ENCODE results near the gene ZNF445.

Gene ZNF445

DNA sequence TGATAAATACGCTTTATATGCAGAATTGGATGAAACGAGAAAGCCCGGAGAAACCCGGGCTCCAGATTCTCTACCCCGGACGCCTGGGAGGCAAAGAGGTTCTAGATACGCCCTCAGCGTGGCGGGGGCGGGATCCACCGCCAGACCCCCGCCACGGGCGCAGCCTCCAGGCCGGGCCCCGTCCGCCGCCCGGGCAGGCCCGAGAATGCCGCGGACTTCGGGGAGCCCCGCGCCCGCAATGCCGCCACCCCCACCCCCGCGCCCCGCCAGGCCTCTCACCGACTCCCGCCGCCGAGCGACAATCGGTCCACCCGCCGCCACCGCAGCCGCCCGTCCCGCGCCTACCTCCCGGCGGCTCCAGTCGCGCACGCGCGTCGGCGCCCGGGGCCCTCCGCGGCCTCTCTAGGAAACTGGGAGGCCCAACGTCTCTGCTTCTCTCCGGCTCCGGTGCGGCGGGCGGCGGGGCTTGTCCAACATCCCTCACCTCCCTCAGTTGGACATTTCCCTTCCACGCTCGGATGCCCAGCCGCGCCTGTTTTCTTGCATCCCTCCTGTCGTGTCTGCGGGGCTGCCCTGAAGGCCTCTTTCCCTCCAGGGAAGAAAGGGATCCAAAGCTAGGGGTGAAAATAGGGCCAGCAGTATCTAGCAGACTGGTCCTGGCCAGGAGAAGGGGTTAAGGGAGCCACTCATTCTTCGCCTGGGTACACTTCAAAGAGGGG, at the start of gene ZNF445:
TSS of gene ZNF445 (minus strand) at position 359 of the 719 bp plus-strand sequence. CDS start 22,121 bp downstream, outside the sequence.
- TF ChIP-seq, protein P1, sequence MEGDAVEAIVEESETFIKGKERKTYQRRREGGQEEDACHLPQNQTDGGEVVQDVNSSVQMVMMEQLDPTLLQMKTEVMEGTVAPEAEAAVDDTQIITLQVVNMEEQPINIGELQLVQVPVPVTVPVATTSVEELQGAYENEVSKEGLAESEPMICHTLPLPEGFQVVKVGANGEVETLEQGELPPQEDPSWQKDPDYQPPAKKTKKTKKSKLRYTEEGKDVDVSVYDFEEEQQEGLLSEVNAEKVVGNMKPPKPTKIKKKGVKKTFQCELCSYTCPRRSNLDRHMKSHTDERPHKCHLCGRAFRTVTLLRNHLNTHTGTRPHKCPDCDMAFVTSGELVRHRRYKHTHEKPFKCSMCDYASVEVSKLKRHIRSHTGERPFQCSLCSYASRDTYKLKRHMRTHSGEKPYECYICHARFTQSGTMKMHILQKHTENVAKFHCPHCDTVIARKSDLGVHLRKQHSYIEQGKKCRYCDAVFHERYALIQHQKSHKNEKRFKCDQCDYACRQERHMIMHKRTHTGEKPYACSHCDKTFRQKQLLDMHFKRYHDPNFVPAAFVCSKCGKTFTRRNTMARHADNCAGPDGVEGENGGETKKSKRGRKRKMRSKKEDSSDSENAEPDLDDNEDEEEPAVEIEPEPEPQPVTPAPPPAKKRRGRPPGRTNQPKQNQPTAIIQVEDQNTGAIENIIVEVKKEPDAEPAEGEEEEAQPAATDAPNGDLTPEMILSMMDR (IDR thresholded peaks at IDR 0.05; ENCODE audit: control extremely low read depth, extremely low read depth, low read depth, missing control alignments): no peak
- POLR2A ChIA-PET: interaction anchor here (0.6 kb wide), 1 partner anchor 34 kb away, joined by 3 read pairs; no protein-coding TSS in a partner anchor
- peak; percentile 89 for DNase-seq (ENCODE audit: extremely low spot score)
- CTCF ChIA-PET: interaction anchor here (0.7 kb wide), 1 partner anchor 34 kb away, joined by 3 read pairs; no protein-coding TSS in a partner anchor

DNA sequence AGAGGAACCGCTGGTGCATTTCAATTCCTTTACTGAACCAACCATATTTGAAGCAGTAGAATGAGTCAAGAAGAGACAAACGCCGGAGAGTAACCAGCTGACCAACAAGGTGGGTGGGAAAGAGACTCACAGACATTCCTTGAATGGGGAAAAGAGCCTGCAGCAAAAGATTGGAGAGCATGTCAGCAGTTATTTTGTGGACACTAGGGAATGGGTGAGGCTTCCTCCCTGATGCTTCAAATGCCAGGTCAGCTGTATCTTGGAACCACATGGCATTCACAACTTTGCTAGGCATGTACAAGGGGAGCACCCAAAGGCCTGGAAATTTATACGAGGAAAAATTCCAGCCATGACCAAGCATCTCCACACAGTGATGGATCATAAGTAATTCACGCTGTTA, 47.6 kb upstream of the ZNF445 start:
- TF ChIP-seq, protein P1 (IDR thresholded peaks at IDR 0.05; ENCODE audit: control extremely low read depth, extremely low read depth, low read depth, missing control alignments): no peak
- ChIA-PET CTCF (no interaction called here), POLR2A (no interaction called here)
- no peak for DNase-seq (ENCODE audit: extremely low spot score)

DNA sequence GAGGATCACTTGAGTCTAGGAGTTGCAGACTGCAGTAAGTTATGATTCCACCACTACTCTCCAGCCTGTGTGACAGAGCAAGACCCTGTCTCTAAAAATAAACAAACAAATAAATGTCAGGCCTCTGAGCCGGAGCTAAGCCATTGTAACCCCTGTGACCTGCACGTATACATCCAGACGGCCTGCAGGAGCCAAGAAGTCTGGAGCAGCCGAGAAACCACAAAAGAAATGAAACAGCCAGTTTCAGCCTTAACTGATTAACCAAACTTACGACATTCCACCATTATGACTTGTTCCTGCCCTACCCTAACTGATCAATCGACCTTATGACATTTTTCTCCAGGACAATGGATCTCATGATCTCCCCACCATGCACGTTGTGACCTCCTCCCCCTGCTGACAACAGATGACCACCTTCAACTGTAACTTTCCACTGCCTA, 45.0 kb upstream of the ZNF445 start:
- TF ChIP-seq, protein P1 (IDR thresholded peaks at IDR 0.05; ENCODE audit: control extremely low read depth, extremely low read depth, low read depth, missing control alignments): no peak
- no peak for DNase-seq (ENCODE audit: extremely low spot score)
- POLR2A ChIA-PET: no interaction called here
- CTCF ChIA-PET: interaction anchor here (1.0 to 1.7 kb wide), 3 partner anchors 10 to 17 kb away, joined by 3 to 5 read pairs (median 3); no protein-coding TSS in a partner anchor

DNA sequence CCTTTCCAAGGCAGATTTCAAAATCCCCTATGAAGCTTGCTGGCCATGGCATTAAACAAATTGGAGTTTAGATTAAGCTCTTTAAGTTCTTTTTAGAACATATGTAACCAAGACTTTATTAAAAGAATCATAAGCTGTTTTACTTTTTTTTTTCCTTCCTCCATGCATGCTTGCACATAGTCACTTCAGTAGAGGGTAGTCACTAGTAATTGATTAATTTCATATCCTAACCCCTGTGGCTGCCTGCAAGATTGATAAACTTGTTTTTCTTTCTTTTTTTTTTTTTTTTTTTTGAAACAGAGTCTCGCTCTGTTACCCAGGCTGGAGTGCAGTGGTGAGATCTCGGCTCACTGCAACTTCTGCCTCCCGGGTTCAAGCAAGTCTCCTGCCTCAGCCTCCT, 44.3 kb upstream of the ZNF445 start:
- CTCF ChIA-PET: interaction anchor here (0.6 to 1.3 kb wide), 3 partner anchors 11 to 36 kb away, joined by 3 read pairs; no protein-coding TSS in a partner anchor
- DNase-seq (ENCODE audit: extremely low spot score): no peak
- TF ChIP-seq, protein P1 (IDR thresholded peaks at IDR 0.05; ENCODE audit: control extremely low read depth, extremely low read depth, low read depth, missing control alignments): no peak
- POLR2A ChIA-PET: no interaction called here

DNA sequence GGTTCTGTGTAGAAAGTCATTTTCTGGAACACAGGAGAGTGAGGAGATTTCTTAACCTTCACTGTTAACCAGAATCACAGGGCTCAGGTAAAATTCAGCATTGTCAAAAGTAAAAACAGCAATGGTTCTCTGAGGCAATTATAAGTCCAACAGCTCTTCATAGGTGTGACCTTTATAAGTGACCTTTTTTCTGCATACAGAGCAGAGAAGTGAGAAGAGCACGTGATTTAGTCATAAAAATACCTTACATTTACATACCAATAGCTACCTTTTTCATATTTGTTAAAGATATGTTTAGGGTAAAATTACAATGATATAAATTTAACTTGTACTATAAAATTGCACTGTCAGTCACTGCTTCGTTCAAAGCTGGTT, 41.3 kb upstream of the ZNF445 start:
- ChIA-PET POLR2A (no interaction called here), CTCF (interaction anchor here (0.7 to 3.1 kb wide), 5 partner anchors 9 to 395 kb away, joined by 3 to 13 read pairs (median 3); no protein-coding TSS in a partner anchor)
- TF ChIP-seq, protein P1 (IDR thresholded peaks at IDR 0.05; ENCODE audit: control extremely low read depth, extremely low read depth, low read depth, missing control alignments): no peak
- DNase-seq (ENCODE audit: extremely low spot score): no peak

DNA sequence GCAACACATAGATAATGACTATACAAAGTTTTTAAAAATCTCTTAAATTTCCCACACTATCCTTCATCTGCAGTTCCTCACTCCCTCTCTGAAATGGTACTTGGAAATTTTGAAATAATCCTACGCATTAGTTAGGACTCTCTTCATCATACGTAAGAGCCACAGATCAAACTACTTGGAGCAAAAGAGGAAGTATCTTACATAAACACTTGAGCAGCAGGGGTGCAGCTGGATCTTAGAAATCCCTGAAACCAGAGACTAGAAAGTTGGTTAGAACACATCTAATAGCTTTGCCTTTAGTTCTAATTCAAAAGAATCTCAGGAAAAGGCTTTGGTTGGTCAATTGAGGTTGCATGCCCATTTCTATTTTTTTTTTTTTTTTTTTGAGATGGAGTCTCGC, 38.8 kb upstream of the ZNF445 start:
- CTCF ChIA-PET: no interaction called here
- POLR2A ChIA-PET: no interaction called here
- no peak for DNase-seq (ENCODE audit: extremely low spot score)
- TF ChIP-seq, protein P1 (IDR thresholded peaks at IDR 0.05; ENCODE audit: control extremely low read depth, extremely low read depth, low read depth, missing control alignments): no peak
